Neural cell (in vitro differentiated cells): Measurements from ENCODE around the gene HSPA12A.

ENCODE experiments used
- CTCF ChIP-seq: fragments of 450-650 bp; IDR thresholded peaks from 2 replicates; pipeline ENCODE4 v1.5.1; 2014; ENCODE audit warnings: antibody characterized with exemption, mild to moderate bottlenecking, moderate library complexity; ENCODE audit not compliant: poor library complexity, severe bottlenecking
- EP300 ChIP-seq: fragments of 450-650 bp; conservative IDR thresholded peaks from 2 replicates; pipeline ENCODE4 v1.6.1; 2014; ENCODE audit warnings: antibody characterized with exemption, mild to moderate bottlenecking, moderate library complexity; ENCODE audit not compliant: poor library complexity, severe bottlenecking
- EZH2 ChIP-seq: fragments of 200-600, 300-800 bp; shearing (Covaris generic), sonication (generic); IDR thresholded peaks from 2 replicates; pipeline ENCODE4 v1.6.1; 2014; ENCODE audit warnings: antibody characterized with exemption, low read length, borderline replicate concordance, mild to moderate bottlenecking; ENCODE audit not compliant: insufficient read depth, poor library complexity, severe bottlenecking
- MXI1 ChIP-seq: fragments of 450-650 bp; conservative IDR thresholded peaks from 2 replicates; pipeline ENCODE4 v1.6.1; 2014; ENCODE audit warnings: antibody characterized with exemption, mild to moderate bottlenecking; ENCODE audit not compliant: poor library complexity, severe bottlenecking
- POLR2AphosphoS5 ChIP-seq: IDR thresholded peaks from 2 replicates; pipeline ENCODE4 v1.6.1; 2012
- RAD21 ChIP-seq: fragments of 450-650 bp; conservative IDR thresholded peaks from 2 replicates; pipeline ENCODE4 v1.6.1; 2014; ENCODE audit warnings: antibody characterized with exemption, mild to moderate bottlenecking, moderate library complexity
- REST ChIP-seq: IDR thresholded peaks from 2 replicates; pipeline ENCODE4 v1.6.1; 2012; ENCODE audit warnings: borderline replicate concordance
- TAF1 ChIP-seq: IDR thresholded peaks from 2 replicates; pipeline ENCODE4 v1.6.1; 2012; ENCODE audit warnings: low read depth

DNA sequence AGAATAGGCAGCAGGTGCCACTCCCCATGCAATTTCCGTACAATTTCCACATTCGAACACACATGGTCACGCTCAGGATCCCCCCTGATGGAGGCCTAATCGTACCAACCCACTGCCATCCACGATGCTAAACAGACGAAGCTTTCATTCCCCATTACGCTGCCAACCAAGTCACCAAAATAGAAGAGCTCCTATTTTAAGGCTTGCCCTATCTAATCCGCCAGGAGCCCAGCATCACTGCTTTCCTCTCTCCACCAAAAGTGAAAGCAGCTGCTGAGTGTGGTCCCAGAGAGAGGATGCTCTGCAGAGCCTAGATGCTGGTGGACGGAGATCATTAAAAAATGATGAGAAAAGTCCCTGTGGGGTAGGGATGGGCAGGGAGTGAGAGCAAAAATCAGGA, 43.3 kb downstream of the HSPA12A start:
- no peak for TF ChIP-seq CTCF
- TF ChIP-seq POLR2AphosphoS5, result no peak
- no peak for TF ChIP-seq MXI1
- no peak for TF ChIP-seq EP300
- no peak for TF ChIP-seq TAF1
- no peak for TF ChIP-seq EZH2
- TF ChIP-seq RAD21, result no peak
- no peak for TF ChIP-seq REST
